ENCODE data around the gene FOXN3.

GRCh38 chr14:89260898-89261297, 156.1 kb downstream of the FOXN3 start:
- TF ChIP-seq FOXA1 (IDR thresholded peaks at IDR 0.05) (no peak), SUZ12 (IDR thresholded peaks at IDR 0.05) (no peak), TARDBP (IDR thresholded peaks at IDR 0.05) (no peak), SP1 (IDR thresholded peaks at IDR 0.05) (no peak), FOXM1 (IDR thresholded peaks at IDR 0.05; ENCODE audit: borderline replicate concordance) (no peak), PKNOX1 (IDR thresholded peaks at IDR 0.05) (no peak)
